Mononuclear cell (primary cell): ENCODE measurements around the gene PRKCA. TPM values are rescaled to one million over a fixed set of nuclear protein-coding genes. Genes with fewer than 3 reads are reported as not detected.
"Not testable (repeated sequence)": the region's sequence is repeated elsewhere in the genome, so short reads cannot be mapped to it uniquely, and the experiment has no call there.

Source experiments
- H3K27me3 ChIP-seq: 2 replicates; pipeline ENCODE4 v1.6.0; 2011; ENCODE audit warnings: low read length, control low read depth; ENCODE audit not compliant: insufficient read depth
- H3K4me1 ChIP-seq: 2 replicates; pipeline ENCODE4 v1.5.1; 2011; ENCODE audit warnings: mild to moderate bottlenecking, low read length, control low read depth; ENCODE audit not compliant: insufficient read depth
- H3K4me3 ChIP-seq: 2 replicates; pipeline ENCODE4 v1.5.1; 2011; ENCODE audit warnings: mild to moderate bottlenecking, low read length, moderate library complexity
- H3K9me3 ChIP-seq: 2 replicates; pipeline ENCODE4 v1.5.1; 2011; ENCODE audit warnings: low read depth, mild to moderate bottlenecking, control low read depth, low read length
- total RNA-seq: library from RNA; depleted of rRNA; stranded (reverse); fragments of >200 nt; gene quantifications from one replicate; pipeline ENCODE4 v1.2.3, GENCODE V29; 2012

The PRKCA gene
- total RNA-seq, 1 donor, result 35.6 TPM

GRCh38 chr17:66348584-66349165, 46.3 kb downstream of the PRKCA start:
- H3K9me3 ChIP-seq, result no peaks in the 10 kb centered on the region
- H3K4me3 ChIP-seq, result no peak overlapping the region
- H3K27me3 ChIP-seq, result no peaks in the 10 kb centered on the region
- H3K4me1 ChIP-seq, result peaks cover 8% of the 10 kb centered on the region

- H3K4me3 ChIP-seq, result no peak overlapping the region
- H3K4me1 ChIP-seq, result peaks cover 8% of the 10 kb centered on the region
- no peaks in the 10 kb centered on the region for H3K9me3 ChIP-seq
- no peaks in the 10 kb centered on the region for H3K27me3 ChIP-seq
Observed at GRCh38 chr17:66349521-66350254, 47.3 kb downstream of the PRKCA start.

- H3K27me3 ChIP-seq, H3K9me3 ChIP-seq, H3K4me3 ChIP-seq: not testable (repeated sequence)
- H3K4me1 ChIP-seq, result peaks cover 11% of the 10 kb centered on the region
Observed at GRCh38 chr17:66350576-66350975, 48.2 kb downstream of the PRKCA start.

GRCh38 chr17:66351033-66351432, 48.6 kb downstream of the PRKCA start:
- Histone ChIP-seq H3K4me3 (no peak overlapping the region), H3K4me1 (peaks cover 11% of the 10 kb centered on the region), H3K27me3 (no peaks in the 10 kb centered on the region), H3K9me3 (no peaks in the 10 kb centered on the region)

GRCh38 chr17:66351701-66352100, 49.3 kb downstream of the PRKCA start:
- no peak overlapping the region for H3K4me3 ChIP-seq
- peaks cover 11% of the 10 kb centered on the region for H3K4me1 ChIP-seq
- no peaks in the 10 kb centered on the region for H3K27me3 ChIP-seq
- H3K9me3 ChIP-seq, result no peaks in the 10 kb centered on the region

GRCh38 chr17:66353937-66354401, 51.6 kb downstream of the PRKCA start:
- H3K9me3 ChIP-seq, result no peaks in the 10 kb centered on the region
- H3K4me1 ChIP-seq, result peaks cover 14% of the 10 kb centered on the region
- no peaks in the 10 kb centered on the region for H3K27me3 ChIP-seq
- no peak overlapping the region for H3K4me3 ChIP-seq

GRCh38 chr17:66354472-66354871, 52.1 kb downstream of the PRKCA start:
- Histone ChIP-seq H3K9me3 (no peaks in the 10 kb centered on the region), H3K27me3 (no peaks in the 10 kb centered on the region), H3K4me3 (no peak overlapping the region), H3K4me1 (peaks cover 14% of the 10 kb centered on the region)

GRCh38 chr17:66354981-66355380, 52.6 kb downstream of the PRKCA start:
- Histone ChIP-seq H3K9me3 (no peaks in the 10 kb centered on the region), H3K27me3 (no peaks in the 10 kb centered on the region), H3K4me3 (no peak overlapping the region), H3K4me1 (peaks cover 14% of the 10 kb centered on the region)

GRCh38 chr17:66355510-66355909, 53.1 kb downstream of the PRKCA start:
- no peak overlapping the region for H3K4me3 ChIP-seq
- peaks cover 13% of the 10 kb centered on the region for H3K4me1 ChIP-seq
- no peaks in the 10 kb centered on the region for H3K27me3 ChIP-seq
- H3K9me3 ChIP-seq, result no peaks in the 10 kb centered on the region

- Histone ChIP-seq H3K4me1 (peaks cover 6% of the 10 kb centered on the region), H3K9me3 (no peaks in the 10 kb centered on the region), H3K4me3 (no peak overlapping the region), H3K27me3 (no peaks in the 10 kb centered on the region)
Observed at GRCh38 chr17:66357037-66357436, 54.6 kb downstream of the PRKCA start.

GRCh38 chr17:66359351-66359750, 56.9 kb downstream of the PRKCA start:
- Histone ChIP-seq H3K4me3 (no peak overlapping the region), H3K27me3 (no peaks in the 10 kb centered on the region), H3K4me1 (peaks cover 7% of the 10 kb centered on the region), H3K9me3 (no peaks in the 10 kb centered on the region)

GRCh38 chr17:66360961-66361565, 58.6 kb downstream of the PRKCA start:
- H3K4me1 ChIP-seq, result peaks cover 13% of the 10 kb centered on the region
- not testable (repeated sequence) for H3K4me3 ChIP-seq, H3K9me3 ChIP-seq, H3K27me3 ChIP-seq

GRCh38 chr17:66364508-66364907, 62.1 kb downstream of the PRKCA start:
- Histone ChIP-seq H3K4me1 (peaks cover 10% of the 10 kb centered on the region), H3K4me3 (no peak overlapping the region), H3K27me3 (no peaks in the 10 kb centered on the region), H3K9me3 (no peaks in the 10 kb centered on the region)

- Histone ChIP-seq H3K4me3 (no peak overlapping the region), H3K27me3 (no peaks in the 10 kb centered on the region), H3K4me1 (peaks cover 10% of the 10 kb centered on the region), H3K9me3 (no peaks in the 10 kb centered on the region)
Observed at GRCh38 chr17:66364990-66365490, 62.6 kb downstream of the PRKCA start.

- Histone ChIP-seq H3K9me3 (no peaks in the 10 kb centered on the region), H3K4me1 (peaks cover 10% of the 10 kb centered on the region)
Observed at GRCh38 chr17:66365903-66366302, 63.5 kb downstream of the PRKCA start.

More at GRCh38 chr17:66365903-66366302, 63.5 kb downstream of the PRKCA start:
- Histone ChIP-seq H3K4me3 (no peak overlapping the region), H3K27me3 (no peaks in the 10 kb centered on the region)
